HL-60 (cell line): ENCODE measurements around the gene FAM221B.

Experiments
- DNase-seq, 2 experiments: peaks; one replicate each; pipeline ENCODE4 v3.0.0-alpha.2; 2010 to 2020; ENCODE audit warnings: low read depth in 1 of 2, low spot score in 1 of 2
- H3K27ac ChIP-seq: fragments of 250-450 bp; sonication (Bioruptor Pico); replicated peaks from 2 replicates; pipeline ENCODE4 v1.5.1; 2020; ENCODE audit warnings: mild to moderate bottlenecking, moderate library complexity
- H3K27me3 ChIP-seq: fragments of 250-450 bp; sonication (Bioruptor Pico); 2 replicates; pipeline ENCODE4 v1.5.1; 2021; ENCODE audit warnings: mild to moderate bottlenecking, moderate library complexity; ENCODE audit not compliant: insufficient read depth, poor library complexity, severe bottlenecking
- H3K4me3 ChIP-seq: replicated peaks from 2 replicates; pipeline ENCODE4 v1.5.1; 2011; ENCODE audit warnings: mild to moderate bottlenecking, control low read depth, low read length; ENCODE audit not compliant: insufficient read depth
- GABPA ChIP-seq: IDR thresholded peaks from 2 replicates; pipeline ENCODE4 v1.6.1; 2012; ENCODE audit warnings: low read depth
- POLR2AphosphoS5 ChIP-seq: IDR thresholded peaks from 2 replicates; pipeline ENCODE4 v1.6.1; 2012; ENCODE audit warnings: low read depth
- SPI1 ChIP-seq: IDR thresholded peaks from 2 replicates; pipeline ENCODE4 v1.6.1; 2012; ENCODE audit warnings: low read depth, mild to moderate bottlenecking, borderline replicate concordance
- TF ChIP-seq, protein P1 (sequence below): IDR thresholded peaks from 2 replicates; pipeline ENCODE4 v1.6.1; 2012; ENCODE audit warnings: low read depth; ENCODE audit not compliant: insufficient replicate concordance
- TF ChIP-seq, protein P2 (sequence below): IDR thresholded peaks from one replicate; pipeline ENCODE4 v1.5.1; 2011; ENCODE audit warnings: low read length, control low read depth, inconsistent platforms; ENCODE audit not compliant: insufficient read depth

The FAM221B gene

DNA sequence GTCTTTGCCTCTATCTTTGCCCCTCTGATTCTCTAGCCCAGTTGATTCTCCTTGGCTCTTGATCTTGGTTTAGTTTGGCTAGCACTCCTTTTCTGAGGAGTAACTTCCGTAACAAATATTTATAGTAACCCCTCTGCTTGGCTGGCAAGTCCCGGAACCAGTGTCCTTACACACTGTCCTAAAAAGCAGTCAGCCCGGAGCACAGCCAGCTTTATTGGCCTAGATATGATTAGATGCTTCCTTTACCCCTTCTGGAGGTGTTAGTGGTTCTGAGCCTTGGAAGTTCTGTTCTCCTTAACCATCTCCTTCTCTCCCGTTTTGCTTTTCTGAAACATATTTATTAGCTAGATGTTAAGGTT lies 57.5 kb downstream of the FAM221B start:
- Histone ChIP-seq H3K4me3 (no peak overlapping the region), H3K27me3 (no peaks in the 10 kb centered on the region), H3K27ac (no peak overlapping the region)
- TF ChIP-seq, protein P1, sequence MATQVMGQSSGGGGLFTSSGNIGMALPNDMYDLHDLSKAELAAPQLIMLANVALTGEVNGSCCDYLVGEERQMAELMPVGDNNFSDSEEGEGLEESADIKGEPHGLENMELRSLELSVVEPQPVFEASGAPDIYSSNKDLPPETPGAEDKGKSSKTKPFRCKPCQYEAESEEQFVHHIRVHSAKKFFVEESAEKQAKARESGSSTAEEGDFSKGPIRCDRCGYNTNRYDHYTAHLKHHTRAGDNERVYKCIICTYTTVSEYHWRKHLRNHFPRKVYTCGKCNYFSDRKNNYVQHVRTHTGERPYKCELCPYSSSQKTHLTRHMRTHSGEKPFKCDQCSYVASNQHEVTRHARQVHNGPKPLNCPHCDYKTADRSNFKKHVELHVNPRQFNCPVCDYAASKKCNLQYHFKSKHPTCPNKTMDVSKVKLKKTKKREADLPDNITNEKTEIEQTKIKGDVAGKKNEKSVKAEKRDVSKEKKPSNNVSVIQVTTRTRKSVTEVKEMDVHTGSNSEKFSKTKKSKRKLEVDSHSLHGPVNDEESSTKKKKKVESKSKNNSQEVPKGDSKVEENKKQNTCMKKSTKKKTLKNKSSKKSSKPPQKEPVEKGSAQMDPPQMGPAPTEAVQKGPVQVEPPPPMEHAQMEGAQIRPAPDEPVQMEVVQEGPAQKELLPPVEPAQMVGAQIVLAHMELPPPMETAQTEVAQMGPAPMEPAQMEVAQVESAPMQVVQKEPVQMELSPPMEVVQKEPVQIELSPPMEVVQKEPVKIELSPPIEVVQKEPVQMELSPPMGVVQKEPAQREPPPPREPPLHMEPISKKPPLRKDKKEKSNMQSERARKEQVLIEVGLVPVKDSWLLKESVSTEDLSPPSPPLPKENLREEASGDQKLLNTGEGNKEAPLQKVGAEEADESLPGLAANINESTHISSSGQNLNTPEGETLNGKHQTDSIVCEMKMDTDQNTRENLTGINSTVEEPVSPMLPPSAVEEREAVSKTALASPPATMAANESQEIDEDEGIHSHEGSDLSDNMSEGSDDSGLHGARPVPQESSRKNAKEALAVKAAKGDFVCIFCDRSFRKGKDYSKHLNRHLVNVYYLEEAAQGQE: no peak
- TF ChIP-seq GABPA (no peak), SPI1 (no peak), POLR2AphosphoS5 (no peak)
- TF ChIP-seq, protein P2, sequence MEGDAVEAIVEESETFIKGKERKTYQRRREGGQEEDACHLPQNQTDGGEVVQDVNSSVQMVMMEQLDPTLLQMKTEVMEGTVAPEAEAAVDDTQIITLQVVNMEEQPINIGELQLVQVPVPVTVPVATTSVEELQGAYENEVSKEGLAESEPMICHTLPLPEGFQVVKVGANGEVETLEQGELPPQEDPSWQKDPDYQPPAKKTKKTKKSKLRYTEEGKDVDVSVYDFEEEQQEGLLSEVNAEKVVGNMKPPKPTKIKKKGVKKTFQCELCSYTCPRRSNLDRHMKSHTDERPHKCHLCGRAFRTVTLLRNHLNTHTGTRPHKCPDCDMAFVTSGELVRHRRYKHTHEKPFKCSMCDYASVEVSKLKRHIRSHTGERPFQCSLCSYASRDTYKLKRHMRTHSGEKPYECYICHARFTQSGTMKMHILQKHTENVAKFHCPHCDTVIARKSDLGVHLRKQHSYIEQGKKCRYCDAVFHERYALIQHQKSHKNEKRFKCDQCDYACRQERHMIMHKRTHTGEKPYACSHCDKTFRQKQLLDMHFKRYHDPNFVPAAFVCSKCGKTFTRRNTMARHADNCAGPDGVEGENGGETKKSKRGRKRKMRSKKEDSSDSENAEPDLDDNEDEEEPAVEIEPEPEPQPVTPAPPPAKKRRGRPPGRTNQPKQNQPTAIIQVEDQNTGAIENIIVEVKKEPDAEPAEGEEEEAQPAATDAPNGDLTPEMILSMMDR: no peak
- DNase-seq: no peak

DNA sequence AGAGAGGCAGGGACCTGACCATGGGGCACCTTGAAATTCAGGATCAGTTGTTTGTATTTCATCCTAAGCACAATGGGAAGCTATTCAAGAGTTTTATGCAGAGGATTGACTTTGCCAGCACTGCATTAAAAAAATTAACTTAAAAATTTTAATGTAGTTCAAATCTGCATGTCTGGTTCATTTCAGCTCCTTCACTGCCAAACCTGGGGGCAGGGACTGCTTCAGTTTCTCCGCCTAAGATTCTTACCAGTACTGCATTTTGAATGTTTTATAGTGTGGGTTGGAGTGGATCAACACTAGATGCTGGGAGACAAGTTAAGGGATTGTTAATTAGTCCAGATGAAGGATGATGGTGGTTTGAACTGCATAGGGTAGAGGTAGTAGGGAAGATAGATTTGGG lies 58.8 kb downstream of the FAM221B start:
- TF ChIP-seq, protein P1: no peak
- TF ChIP-seq, protein P2: no peak
- TF ChIP-seq GABPA (no peak), POLR2AphosphoS5 (no peak), SPI1 (no peak)
- no peak overlapping the region for H3K27ac ChIP-seq

DNA sequence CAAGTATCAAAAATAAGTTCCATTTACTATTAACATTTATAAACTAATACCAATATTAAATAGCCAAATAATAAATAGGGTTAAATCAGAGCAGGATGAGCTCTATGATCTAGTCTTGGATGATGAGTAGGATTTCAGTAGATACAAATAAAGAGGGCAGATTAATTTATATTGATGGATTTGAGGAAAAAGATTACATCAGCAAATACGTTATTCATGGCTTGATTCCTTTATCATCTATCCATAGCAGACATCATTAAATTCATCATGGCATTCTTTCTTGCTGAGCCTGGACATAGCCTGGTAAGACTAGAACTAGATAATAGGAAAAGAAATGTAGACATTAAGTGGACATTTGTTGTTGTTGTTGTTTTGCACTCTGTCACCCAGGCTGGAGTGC lies 61.1 kb downstream of the FAM221B start:
- no peaks in the 10 kb centered on the region for H3K27me3 ChIP-seq

More for the DNA sequence above, 58.8 kb downstream of the FAM221B start:
- no peak for DNase-seq
- H3K4me3 ChIP-seq: no peak overlapping the region
- H3K27me3 ChIP-seq: no peaks in the 10 kb centered on the region

More for the DNA sequence above, 61.1 kb downstream of the FAM221B start:
- no peak for DNase-seq
- no peak overlapping the region for H3K27ac ChIP-seq
- no peak for TF ChIP-seq GABPA
- no peak for TF ChIP-seq SPI1
- TF ChIP-seq, protein P2: no peak
- TF ChIP-seq POLR2AphosphoS5: no peak
- TF ChIP-seq, protein P1: no peak
- H3K4me3 ChIP-seq: no peak overlapping the region
